HAP-1 (cell line): ENCODE data around the gene FXYD1.
A peak's percentile ranks its signal among the peaks of the same experiment; 100 is the strongest.
"Not testable (repeated sequence)": the region's sequence is repeated elsewhere in the genome, so short reads cannot be mapped to it uniquely, and the experiment has no call there.

Experiments used
- DNase-seq, 2 experiments: peaks; one replicate each; pipeline ENCODE4 v3.0.0-alpha.2; 2016 to 2020; ENCODE audit warnings: low spot score in 2 of 2
- H3K27me3 ChIP-seq: fragments of 250-450 bp; sonication (Bioruptor Pico); 2 replicates; pipeline ENCODE4 v1.5.1; 2020; ENCODE audit warnings: low read depth, mild to moderate bottlenecking, moderate library complexity
- H3K36me3 ChIP-seq: fragments of 250-450 bp; sonication (Bioruptor Pico); replicated peaks from 2 replicates; pipeline ENCODE4 v1.5.1; 2020; ENCODE audit warnings: mild to moderate bottlenecking
- H3K4me1 ChIP-seq: fragments of 250-450 bp; sonication (Bioruptor Pico); 2 replicates; pipeline ENCODE4 v1.5.1; 2020; ENCODE audit warnings: mild to moderate bottlenecking
- H3K4me3 ChIP-seq: fragments of 250-450 bp; sonication (Bioruptor Pico); 2 replicates; pipeline ENCODE4 v1.5.1; 2020; ENCODE audit warnings: mild to moderate bottlenecking, moderate library complexity
- H3K9me3 ChIP-seq: fragments of 250-450 bp; sonication (Bioruptor Pico); 2 replicates; pipeline ENCODE4 v1.5.1; 2020; ENCODE audit warnings: mild to moderate bottlenecking, moderate library complexity
- in situ Hi-C: fragments of 300-500 bp; cut with MboI; formaldehyde crosslinking; loops from 3 replicates; pipeline ENCODE4 v1.14.3; 2020; ENCODE audit warnings: low sequenced_read_pairs, inconsistent platforms, mixed read lengths

The FXYD1 gene

DNA sequence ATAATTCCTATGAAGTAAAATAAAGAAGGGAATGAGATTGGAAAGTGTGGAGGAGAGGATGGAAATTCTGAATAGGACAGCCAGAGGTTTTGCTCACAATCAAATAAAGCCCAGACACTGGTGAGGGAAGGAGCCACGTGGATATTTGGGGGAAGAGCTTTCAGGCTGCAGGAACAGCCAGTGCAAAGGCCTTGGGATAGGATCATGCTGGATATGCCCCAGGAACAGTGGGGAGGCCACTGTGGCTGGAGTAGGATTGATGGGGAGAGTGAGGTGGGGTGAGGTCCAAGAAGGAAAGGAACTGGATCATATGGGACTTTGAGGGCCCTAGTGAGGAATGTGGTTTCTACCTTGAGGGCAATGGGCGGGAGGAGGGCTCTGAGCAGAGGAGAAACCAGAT, 11.8 kb downstream of the FXYD1 start:
- in situ Hi-C loops: no loop called here
- H3K4me3 ChIP-seq: no peak overlapping the region
- H3K9me3 ChIP-seq: peaks cover under 1% of the 10 kb centered on the region; the same call in 1 of the 2 replicates
- H3K36me3 ChIP-seq: no peaks in the 10 kb centered on the region
- DNase-seq: no peak
- H3K4me1 ChIP-seq: peaks cover 15% of the 10 kb centered on the region
- H3K27me3 ChIP-seq: no peaks in the 10 kb centered on the region

DNA sequence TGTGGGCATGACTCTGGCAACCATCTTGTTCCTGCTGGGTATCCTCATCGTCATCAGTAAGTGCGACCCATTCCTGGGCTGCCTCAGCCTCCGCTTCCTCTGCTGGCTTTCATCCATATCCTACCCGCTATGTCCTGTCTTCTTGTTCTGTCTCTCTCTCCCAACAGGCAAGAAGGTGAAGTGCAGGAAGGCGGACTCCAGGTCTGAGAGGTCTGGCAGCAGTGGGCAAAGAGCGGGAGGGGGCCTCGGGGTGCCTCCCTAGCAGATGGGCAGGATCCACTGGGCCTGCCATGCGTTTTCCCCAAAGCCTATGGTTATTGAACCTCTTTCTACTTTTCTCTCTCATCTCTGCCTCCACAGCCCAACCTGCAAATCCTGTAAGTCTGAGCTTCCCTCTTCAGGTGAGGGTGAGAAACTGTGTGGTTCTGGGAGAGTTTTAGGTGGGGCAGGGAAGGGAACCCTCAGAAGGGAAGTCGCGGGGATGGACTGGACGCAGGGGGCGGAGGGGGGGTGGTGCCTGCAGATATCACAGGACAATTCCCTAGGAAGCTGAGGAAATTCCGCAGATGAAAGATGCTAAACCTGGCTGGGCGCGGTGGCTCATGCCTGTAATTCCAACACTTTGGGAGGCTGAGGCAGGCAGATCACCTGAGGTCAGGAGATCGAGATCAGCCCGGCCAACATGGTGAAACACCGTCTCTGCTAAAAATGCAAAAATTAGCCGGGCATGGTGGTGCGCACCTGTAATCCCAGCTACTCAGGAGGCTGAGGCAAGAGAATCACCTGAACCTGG, 12.8 kb downstream of the FXYD1 start:
- in situ Hi-C loops: no loop called here
- Histone ChIP-seq H3K9me3 (no peaks in the 10 kb centered on the region), H3K27me3 (no peaks in the 10 kb centered on the region), H3K4me1 (peaks cover 18% of the 10 kb centered on the region), H3K4me3 (no peak overlapping the region), H3K36me3 (no peaks in the 10 kb centered on the region; the same call in 1 of the 2 replicates)
- DNase-seq: no peak

DNA sequence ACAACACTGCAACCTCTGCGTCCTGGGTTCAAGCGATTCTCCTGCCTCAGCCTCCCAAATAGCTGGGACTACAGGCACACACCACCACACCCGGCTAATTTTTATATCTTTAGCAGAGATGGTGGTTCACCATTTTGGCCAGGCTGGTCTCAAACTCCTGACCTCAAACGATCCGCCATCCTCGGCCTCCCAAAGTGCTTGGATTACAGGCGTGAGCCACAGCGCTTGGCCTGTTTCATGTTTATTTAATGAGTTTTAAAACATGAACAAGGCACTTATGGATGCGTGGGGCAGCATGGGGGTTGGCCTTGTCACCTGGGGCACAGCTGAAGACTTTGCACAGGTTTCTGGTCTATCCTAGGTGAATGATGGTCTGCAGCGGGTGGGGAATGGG, 14.5 kb downstream of the FXYD1 start:
- DNase-seq, H3K27me3 ChIP-seq, in situ Hi-C loops, H3K4me3 ChIP-seq, H3K9me3 ChIP-seq: not testable (repeated sequence)
- Histone ChIP-seq H3K36me3 (peaks cover 13% of the 10 kb centered on the region), H3K4me1 (peaks cover 18% of the 10 kb centered on the region)

DNA sequence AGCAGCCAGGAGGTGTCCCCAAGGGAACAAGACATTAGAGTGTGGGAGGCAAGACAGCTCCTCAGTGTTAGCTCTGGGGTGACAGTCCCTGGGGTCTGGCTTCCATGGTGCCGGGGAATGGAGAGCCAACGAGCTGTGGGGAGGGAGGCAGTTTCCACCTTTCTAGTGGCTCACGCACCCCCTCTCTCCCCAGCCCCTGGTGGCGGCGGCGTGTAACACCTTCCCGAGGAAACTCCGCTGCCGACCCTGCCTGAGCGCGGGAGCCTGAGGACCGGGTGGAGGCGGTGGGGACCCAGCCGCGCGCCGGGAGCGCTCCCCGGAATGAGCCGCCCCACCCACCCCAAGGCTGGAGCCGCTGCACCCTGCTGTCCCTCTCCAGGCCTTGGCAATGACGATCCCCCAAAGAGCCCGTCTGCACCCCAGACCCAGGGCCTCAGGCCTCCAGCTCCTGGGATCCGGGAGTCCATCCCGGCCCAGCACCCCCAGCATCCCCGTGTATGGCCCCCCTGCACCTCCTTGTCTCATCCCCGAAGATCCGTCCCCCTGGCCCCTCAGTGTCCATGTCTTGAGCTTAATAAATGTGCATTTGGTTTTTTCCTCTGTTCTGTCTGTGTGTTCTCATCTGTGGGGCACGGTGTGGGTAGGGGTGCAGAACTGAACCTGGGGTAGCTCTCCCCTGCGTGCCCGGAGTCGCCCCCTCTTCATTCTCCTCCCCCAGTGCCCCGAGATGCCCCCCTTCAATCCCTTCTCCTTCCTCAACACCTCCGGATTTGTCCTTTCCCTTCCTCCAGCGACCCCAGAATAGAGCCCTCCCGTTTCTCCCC, 15.3 kb downstream of the FXYD1 start:
- Histone ChIP-seq H3K27me3 (no peaks in the 10 kb centered on the region), H3K9me3 (no peaks in the 10 kb centered on the region), H3K36me3 (peaks cover 20% of the 10 kb centered on the region), H3K4me3 (peak overlapping the region; percentile 81), H3K4me1 (peaks cover 18% of the 10 kb centered on the region)
- in situ Hi-C loops: no loop called here
- DNase-seq: peak; percentile 59 to 85

DNA sequence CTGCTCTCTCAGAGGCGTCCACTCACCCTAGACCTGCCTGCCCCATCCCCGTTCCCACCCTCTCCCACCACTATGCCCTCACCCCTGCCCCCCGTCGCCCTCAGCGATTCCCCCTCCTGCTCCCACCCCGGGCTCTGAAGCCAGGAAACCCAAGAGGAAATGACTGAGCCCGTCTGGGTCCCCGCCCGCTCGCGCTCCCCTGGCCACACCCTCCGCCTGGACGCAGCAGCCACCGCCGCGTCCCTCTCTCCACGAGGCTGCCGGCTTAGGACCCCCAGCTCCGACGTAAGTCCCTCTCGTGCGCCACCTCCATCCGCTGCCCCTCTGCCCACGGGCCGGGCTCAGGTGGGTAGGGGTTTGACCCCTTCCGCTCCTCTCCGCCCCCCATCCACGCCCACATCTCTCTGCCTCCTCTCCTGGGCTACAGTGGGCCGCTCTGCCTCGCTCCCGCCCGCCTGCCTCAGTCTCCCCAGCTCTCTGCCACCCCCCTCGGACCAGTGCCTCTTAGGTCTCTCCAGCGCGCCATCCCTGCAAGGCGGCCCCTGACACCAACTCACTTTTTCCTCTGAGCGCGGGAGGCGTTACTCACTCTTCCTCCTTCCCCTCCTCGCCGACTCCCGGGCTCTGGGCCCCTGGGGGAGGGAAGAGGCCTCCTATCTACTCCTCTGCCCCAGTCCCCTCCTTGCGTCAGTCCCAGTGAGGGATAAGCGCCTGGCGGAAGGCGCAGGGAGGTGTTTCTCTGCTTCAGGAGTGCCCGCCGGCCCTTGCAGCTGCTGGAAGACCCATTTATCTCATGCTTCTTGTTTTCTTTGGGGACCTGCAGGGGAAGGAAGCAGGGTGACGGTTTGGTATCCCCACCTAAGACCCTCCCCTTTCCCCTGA, 16.1 kb downstream of the FXYD1 start, which contains the start of gene FXYD5:
Gene FXYD5, plus strand, starts transcription at position 211 of the 882 bp plus-strand sequence. CDS start 816 bp downstream, outside the sequence.
- DNase-seq: peak; percentile 58 to 82
- H3K36me3 ChIP-seq: peaks cover 27% of the 10 kb centered on the region

DNA sequence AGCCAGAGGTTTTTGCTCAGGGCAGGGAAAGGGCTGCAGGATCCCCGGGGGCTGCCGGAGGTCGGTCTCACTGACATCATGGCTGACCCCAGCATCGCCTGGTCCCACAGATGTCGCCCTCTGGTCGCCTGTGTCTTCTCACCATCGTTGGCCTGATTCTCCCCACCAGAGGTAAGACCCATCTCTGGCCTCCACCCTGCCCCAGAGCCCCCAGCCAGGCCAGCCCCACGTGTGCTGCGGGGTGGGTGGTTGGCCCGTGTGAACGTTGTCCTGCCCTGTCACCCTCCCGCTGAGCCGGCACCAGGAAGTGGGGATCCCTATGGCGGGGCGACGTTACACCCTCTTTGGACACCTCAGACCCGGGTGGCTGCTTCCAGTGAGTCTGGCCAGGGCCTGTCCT, 16.8 kb downstream of the FXYD1 start:
- in situ Hi-C loops: no loop called here
- Histone ChIP-seq H3K36me3 (peaks cover 34% of the 10 kb centered on the region), H3K27me3 (no peaks in the 10 kb centered on the region), H3K9me3 (no peaks in the 10 kb centered on the region), H3K4me3 (peak overlapping the region; percentile 81), H3K4me1 (peaks cover 18% of the 10 kb centered on the region)
- DNase-seq: no peak

More for the DNA sequence above, 16.1 kb downstream of the FXYD1 start, which contains the start of gene FXYD5:
- Histone ChIP-seq H3K27me3 (no peaks in the 10 kb centered on the region), H3K9me3 (no peaks in the 10 kb centered on the region), H3K4me3 (peak within 1 kb of the TSS; percentile 81), H3K4me1 (peaks cover 18% of the 10 kb centered on the region)
- in situ Hi-C loops: no loop called here

DNA sequence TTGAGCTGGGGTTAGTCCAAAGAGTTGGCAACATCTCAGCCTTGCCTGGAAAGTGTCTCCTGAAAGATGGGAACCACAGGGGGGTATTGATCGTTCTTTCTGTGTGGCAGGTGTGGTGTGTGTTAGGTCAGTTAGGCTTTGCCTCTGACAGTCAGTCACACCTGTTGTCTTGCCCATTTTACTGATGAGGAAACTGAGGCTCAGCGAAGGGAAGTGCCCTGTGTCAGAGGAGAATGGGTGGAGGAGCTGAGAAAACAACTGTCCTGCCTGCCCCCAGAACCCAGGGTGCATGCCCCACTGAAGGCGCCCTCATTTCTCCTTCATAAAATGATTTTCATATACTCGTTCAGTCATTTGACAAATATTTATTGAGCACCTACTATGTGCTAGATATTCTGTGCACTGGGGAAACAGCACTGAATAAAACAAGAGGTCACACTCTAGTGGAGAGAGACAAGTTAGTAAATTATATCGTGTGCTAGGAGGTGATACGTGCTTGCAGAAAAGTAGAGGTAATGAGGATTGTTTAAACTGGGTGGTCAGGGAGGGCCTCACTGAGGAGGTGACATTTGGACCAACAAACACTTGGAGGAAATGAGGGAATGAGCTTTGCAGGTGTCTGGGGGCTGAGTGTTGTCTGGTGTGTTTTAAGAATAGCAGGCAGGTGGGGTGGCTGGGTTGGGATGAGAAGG, 17.5 kb downstream of the FXYD1 start:
- no peak for DNase-seq
- H3K4me3 ChIP-seq: peak overlapping the region; percentile 81
- H3K27me3 ChIP-seq: no peaks in the 10 kb centered on the region
- in situ Hi-C loops: no loop called here
- no peaks in the 10 kb centered on the region for H3K9me3 ChIP-seq
- peaks cover 18% of the 10 kb centered on the region for H3K4me1 ChIP-seq
- H3K36me3 ChIP-seq: peaks cover 39% of the 10 kb centered on the region

DNA sequence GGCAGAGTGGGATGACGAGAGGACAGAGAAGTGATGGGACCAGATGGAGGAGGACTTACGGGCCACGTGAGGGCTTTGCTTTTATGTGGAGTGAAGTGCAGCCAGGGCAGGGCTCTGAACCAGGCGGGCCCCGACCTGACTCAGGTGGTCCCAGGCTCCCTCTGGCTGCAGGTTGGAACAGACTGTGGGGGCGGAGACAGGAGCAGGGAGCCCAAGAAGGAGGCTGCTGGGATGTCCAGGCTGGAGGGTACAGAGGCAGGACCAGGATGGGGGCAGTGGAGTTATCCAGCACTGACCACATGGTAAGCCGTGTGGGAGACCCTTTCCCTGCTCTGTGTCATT, 18.0 kb downstream of the FXYD1 start:
- peaks cover 44% of the 10 kb centered on the region for H3K36me3 ChIP-seq
- H3K27me3 ChIP-seq: no peaks in the 10 kb centered on the region
- no peaks in the 10 kb centered on the region for H3K9me3 ChIP-seq
- in situ Hi-C loops: no loop called here
- H3K4me1 ChIP-seq: peaks cover 18% of the 10 kb centered on the region
- no peak for DNase-seq
- no peak overlapping the region for H3K4me3 ChIP-seq

DNA sequence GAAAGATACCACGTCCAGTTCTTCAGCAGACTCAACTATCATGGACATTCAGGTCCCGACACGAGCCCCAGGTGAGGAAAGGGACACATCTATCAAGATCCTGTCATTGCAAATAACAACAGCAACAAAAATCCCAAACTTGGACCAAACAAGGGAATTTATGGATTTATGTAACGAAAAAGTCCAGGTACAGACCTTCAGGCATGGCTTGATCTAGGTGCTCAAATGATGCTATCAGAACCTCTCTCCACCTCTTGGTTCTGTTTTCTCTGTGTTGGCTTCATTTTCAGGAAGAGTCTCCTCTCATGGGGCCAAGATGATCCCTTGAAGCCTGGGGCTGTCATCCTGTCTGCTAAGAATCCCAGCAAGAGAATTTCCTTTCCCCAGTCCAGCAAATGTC, 18.8 kb downstream of the FXYD1 start:
- no peak for DNase-seq
- in situ Hi-C loops: no loop called here
- no peaks in the 10 kb centered on the region for H3K27me3 ChIP-seq
- peaks cover 18% of the 10 kb centered on the region for H3K4me1 ChIP-seq
- no peak overlapping the region for H3K4me3 ChIP-seq
- H3K9me3 ChIP-seq: no peaks in the 10 kb centered on the region
- peaks cover 52% of the 10 kb centered on the region for H3K36me3 ChIP-seq

DNA sequence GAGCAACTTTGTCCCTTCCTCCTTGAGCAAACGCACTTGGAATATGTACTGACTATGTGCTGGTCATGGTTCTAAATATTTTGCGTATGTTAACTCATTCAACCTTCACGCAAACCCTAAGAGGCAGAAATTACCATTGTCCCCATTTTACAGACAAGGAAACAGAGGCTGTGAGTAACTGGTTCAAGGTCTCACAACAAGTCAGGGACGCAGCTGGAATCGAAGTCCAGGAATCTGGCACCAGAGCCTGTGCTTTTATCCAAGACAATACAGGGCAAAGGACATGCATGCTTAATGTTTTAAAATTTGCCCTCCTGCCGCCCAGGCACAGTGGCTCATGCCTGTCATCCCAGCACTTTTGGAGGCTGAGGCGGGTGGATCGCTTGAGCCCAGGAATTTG, 21.0 kb downstream of the FXYD1 start:
- in situ Hi-C loops: loop anchor here (5.0 kb wide), 1 partner anchor 88 kb away; the partner anchor contains the start of gene LSR
- Histone ChIP-seq H3K27me3 (no peaks in the 10 kb centered on the region), H3K36me3 (peaks cover 71% of the 10 kb centered on the region)

DNA sequence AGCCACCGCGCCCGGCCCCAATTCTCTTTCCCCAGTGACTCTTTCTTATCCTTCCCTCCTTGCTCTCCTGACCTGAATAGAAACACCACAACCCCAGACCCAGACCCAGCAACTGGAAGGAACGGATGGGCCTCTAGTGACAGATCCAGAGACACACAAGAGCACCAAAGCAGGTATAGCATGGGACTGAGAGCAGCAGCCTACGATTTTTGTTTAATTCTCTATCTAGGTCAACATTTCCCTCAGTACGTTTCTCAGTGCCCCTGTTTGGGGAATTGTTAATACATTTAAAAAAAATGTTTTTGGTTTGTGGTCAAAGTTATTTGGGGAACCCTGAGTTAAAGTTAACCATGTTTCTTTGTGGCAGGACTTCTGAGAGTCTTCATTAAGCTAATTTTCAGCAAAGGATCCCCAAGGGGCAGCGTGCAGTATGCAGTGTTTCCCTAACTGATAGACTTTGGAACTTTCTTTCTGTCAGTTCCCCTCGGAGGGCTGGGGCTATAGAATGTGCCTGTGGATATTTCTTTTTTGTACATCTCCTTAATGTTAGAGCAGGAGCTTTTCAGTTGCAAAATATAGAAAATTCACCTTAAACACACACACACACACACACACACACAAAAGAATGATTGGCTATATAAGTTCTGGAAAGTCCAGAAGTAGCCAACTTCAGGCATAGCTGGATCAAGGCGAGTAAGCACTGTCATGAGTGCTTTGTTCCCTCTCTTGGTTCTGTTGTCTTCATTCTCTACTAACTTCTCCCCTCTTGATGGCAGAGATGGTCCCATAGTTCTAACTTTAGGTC, 22.2 kb downstream of the FXYD1 start:
- Histone ChIP-seq H3K4me3 (no peak overlapping the region), H3K36me3 (peaks cover 77% of the 10 kb centered on the region), H3K27me3 (no peaks in the 10 kb centered on the region), H3K9me3 (no peaks in the 10 kb centered on the region), H3K4me1 (0 out of 2 replicates have a peak, but pooled peaks cover 3% of the 10 kb centered on the region)
- in situ Hi-C loops: loop anchor here (5.0 kb wide), 1 partner anchor 86 kb away; the partner anchor contains the start of gene LSR
- DNase-seq: no peak

More for the DNA sequence above, 21.0 kb downstream of the FXYD1 start:
- Histone ChIP-seq H3K4me3 (no peak overlapping the region), H3K4me1 (0 out of 2 replicates have a peak, but pooled peaks cover 3% of the 10 kb centered on the region), H3K9me3 (no peaks in the 10 kb centered on the region)
- no peak for DNase-seq

DNA sequence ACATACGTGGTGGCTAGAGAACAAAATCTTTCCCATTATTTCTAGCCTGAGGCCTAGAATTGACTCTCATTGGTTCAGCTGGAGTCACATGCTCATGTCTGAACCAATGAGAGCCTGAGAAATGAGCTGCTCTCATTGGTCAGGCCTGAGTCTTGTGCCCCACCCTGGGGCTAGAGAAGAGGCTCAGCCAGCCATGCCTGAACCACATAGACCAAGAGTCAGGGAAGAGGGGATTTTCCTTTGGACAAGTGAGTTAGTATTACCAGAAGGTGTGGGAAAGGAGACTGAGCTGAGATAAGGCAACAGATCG, 22.8 kb downstream of the FXYD1 start:
- in situ Hi-C loops: loop anchor here (5.0 kb wide), 1 partner anchor 86 kb away; the partner anchor contains the start of gene LSR
- Histone ChIP-seq H3K27me3 (no peaks in the 10 kb centered on the region), H3K4me3 (no peak overlapping the region), H3K4me1 (no peaks in the 10 kb centered on the region), H3K36me3 (peaks cover 83% of the 10 kb centered on the region), H3K9me3 (no peaks in the 10 kb centered on the region)
- no peak for DNase-seq
